Testis (tissue), 2 donors: Measurements from ENCODE around the gene MRPS33.

Experiments
- POLR2A ChIP-seq: fragments of 450-650 bp; IDR thresholded peaks from one replicate; pipeline ENCODE4 v1.6.1; 2017; ENCODE audit warnings: antibody characterized with exemption, mild to moderate bottlenecking, moderate library complexity
- TF ChIP-seq, protein P1 (sequence below), 3 experiments: fragments of 450-650 bp in 2 of 3; fragments of 200-600 bp in 1 of 3; sonication (generic) in 1 of 3; IDR thresholded peaks; one replicate each; pipeline ENCODE4 v1.5.1; 2016 to 2019; ENCODE audit warnings: antibody characterized with exemption in 3 of 3, mild to moderate bottlenecking in 2 of 3, moderate library complexity in 1 of 3

DNA sequence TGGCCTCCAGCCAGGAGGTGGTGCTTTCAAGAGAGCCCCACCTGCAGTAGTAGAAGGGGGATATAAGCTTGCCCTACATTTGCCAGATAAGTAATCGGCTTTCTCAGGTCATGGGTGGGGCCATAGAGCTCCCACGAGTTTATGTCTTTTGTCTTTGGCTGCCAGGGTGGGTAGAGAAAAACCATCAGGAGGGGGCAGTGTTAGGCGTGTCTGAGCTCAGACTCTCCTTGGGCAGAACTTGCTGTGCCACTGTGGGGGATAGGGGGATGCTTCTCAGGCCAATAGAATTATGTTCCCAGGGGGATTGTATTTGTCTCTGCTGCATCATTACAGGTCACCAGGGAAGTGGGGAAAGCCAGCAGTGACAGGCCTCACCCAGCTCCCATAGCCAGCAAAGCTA is 12.3 kb upstream of the MRPS33 start:
- no peak for TF ChIP-seq POLR2A
- TF ChIP-seq, protein P1, sequence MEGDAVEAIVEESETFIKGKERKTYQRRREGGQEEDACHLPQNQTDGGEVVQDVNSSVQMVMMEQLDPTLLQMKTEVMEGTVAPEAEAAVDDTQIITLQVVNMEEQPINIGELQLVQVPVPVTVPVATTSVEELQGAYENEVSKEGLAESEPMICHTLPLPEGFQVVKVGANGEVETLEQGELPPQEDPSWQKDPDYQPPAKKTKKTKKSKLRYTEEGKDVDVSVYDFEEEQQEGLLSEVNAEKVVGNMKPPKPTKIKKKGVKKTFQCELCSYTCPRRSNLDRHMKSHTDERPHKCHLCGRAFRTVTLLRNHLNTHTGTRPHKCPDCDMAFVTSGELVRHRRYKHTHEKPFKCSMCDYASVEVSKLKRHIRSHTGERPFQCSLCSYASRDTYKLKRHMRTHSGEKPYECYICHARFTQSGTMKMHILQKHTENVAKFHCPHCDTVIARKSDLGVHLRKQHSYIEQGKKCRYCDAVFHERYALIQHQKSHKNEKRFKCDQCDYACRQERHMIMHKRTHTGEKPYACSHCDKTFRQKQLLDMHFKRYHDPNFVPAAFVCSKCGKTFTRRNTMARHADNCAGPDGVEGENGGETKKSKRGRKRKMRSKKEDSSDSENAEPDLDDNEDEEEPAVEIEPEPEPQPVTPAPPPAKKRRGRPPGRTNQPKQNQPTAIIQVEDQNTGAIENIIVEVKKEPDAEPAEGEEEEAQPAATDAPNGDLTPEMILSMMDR (IDR thresholded peaks at IDR 0.05), result no peak
